HCT116 (cell line): ENCODE results near the gene BAX. TPM values are rescaled to one million over a fixed set of nuclear protein-coding genes. Genes with fewer than 3 reads are reported as not detected.

Experiments used
- ATAC-seq: fragments of 200-7000 bp; cut with Tn5 transposase; 2 replicates; pipeline ENCODE4 v1.9.1; 2020; ENCODE audit warnings: mild to moderate bottlenecking, moderate library complexity
- BruUV-seq: library from RNA; stranded (reverse); fragments of 400-500 nt; replicated peaks from 2 replicates; lab custom pipeline; 2021; lab: Mats Ljungman, UMichigan
- CTCF ChIA-PET: fragments of 300-600 bp; sonication (Branson Sonifier 250); formaldehyde crosslinking; loops from one replicate; lab custom pipeline; 2021; ENCODE audit warnings: antibody characterized with exemption; lab: Charles Lee
- POLR2A ChIA-PET: fragments of 300-600, 350-600 bp; sonication (Branson Sonifier 250); formaldehyde crosslinking; loops from one replicate; lab custom pipeline; 2021; ENCODE audit warnings: antibody characterized with exemption; lab: Charles Lee
- RAD21 ChIA-PET, 2 experiments: fragments of 300-600 bp; sonication (Branson Sonifier 250); formaldehyde crosslinking; loops; one replicate each; lab custom pipeline; 2023; ENCODE audit warnings: low total read pairs in 2 of 2; ENCODE audit not compliant: uncharacterized antibody in 2 of 2, unreplicated experiment in 2 of 2, low non-redundant PET in 1 of 2; lab: Charles Lee
- DNase-seq: peaks from one replicate; pipeline ENCODE4 v3.0.0-alpha.2; 2010; ENCODE audit warnings: low read depth, low spot score
- H2AFZ ChIP-seq: fragments of 200-600 bp; shearing (Covaris generic), sonication (generic); 2 replicates; pipeline ENCODE4 v1.6.1; 2017; ENCODE audit warnings: low read depth, mixed run types, mixed read lengths, antibody characterized with exemption, low read length; ENCODE audit not compliant: poor library complexity, severe bottlenecking
- H3K27ac ChIP-seq: 2 replicates; pipeline ENCODE4 v1.5.1; 2012; ENCODE audit warnings: low read depth, low read length
- H3K27me3 ChIP-seq: fragments of 200-600 bp; sonication (generic); 2 replicates; pipeline ENCODE4 v1.6.1; 2016; ENCODE audit warnings: mixed run types, low read length, mixed read lengths; ENCODE audit not compliant: insufficient read depth
- H3K36me3 ChIP-seq, 2 experiments: fragments of 200-500 bp in 1 of 2; fragments of 200-600 bp in 1 of 2; sonication (Bioruptor generic) in 1 of 2; sonication (generic) in 1 of 2; 2 replicates each; pipeline versions ENCODE4 v1.5.1 to v1.6.1; 2014 to 2016; ENCODE audit warnings: low read length in 2 of 2, inconsistent platforms in 1 of 2, mixed read lengths in 1 of 2, mixed run types in 1 of 2; ENCODE audit not compliant: insufficient read depth in 2 of 2, control insufficient read depth in 1 of 2
- H3K4me1 ChIP-seq, 2 experiments: fragments of 200-600 bp in 1 of 2; sonication (generic) in 1 of 2; 2 replicates each; pipeline versions ENCODE4 v1.5.1 to v1.6.1; 2012 to 2017; ENCODE audit warnings: low read length in 2 of 2, inconsistent platforms in 1 of 2, mild to moderate bottlenecking in 1 of 2, mixed read lengths in 1 of 2, mixed run types in 1 of 2, moderate library complexity in 1 of 2; ENCODE audit not compliant: insufficient read depth in 2 of 2, control insufficient read depth in 1 of 2
- H3K4me2 ChIP-seq: fragments of 200-600 bp; sonication (generic); 2 replicates; pipeline ENCODE4 v1.6.1; 2017; ENCODE audit warnings: mixed run types, low read length, mixed read lengths
- H3K4me3 ChIP-seq, 2 experiments: fragments of 200-600 bp in 1 of 2; sonication (generic) in 1 of 2; replicated peaks in 1 of 2; 2 replicates each; pipeline ENCODE4 v1.5.1; 2011 to 2016; ENCODE audit warnings: low read length in 2 of 2, control low read depth in 1 of 2, low read depth in 1 of 2, mild to moderate bottlenecking in 1 of 2, mixed read lengths in 1 of 2, mixed run types in 1 of 2
- H3K79me2 ChIP-seq: fragments of 200-600 bp; sonication (generic); 2 replicates; pipeline ENCODE4 v1.6.1; 2017; ENCODE audit warnings: mild to moderate bottlenecking, mixed run types, low read length, moderate library complexity, mixed read lengths; ENCODE audit not compliant: insufficient read depth
- H3K9ac ChIP-seq: fragments of 200-600 bp; sonication (generic); 2 replicates; pipeline ENCODE4 v1.6.1; 2016; ENCODE audit warnings: low read length, mixed read lengths
- H3K9me2 ChIP-seq: fragments of 200-600 bp; sonication (generic), shearing (Covaris generic); 2 replicates; pipeline ENCODE4 v1.6.1; 2017; ENCODE audit warnings: mixed run types, mild to moderate bottlenecking, moderate library complexity; ENCODE audit not compliant: insufficient read depth
- H3K9me3 ChIP-seq, 2 experiments: fragments of 200-500 bp in 1 of 2; fragments of 200-600 bp in 1 of 2; sonication (Bioruptor generic) in 1 of 2; sonication (generic) in 1 of 2; 2 replicates each; pipeline ENCODE4 v1.6.1; 2014 to 2017; ENCODE audit warnings: low read length in 2 of 2, mixed read lengths in 2 of 2, inconsistent platforms in 1 of 2, low read depth in 1 of 2, mild to moderate bottlenecking in 1 of 2, mixed run types in 1 of 2, moderate library complexity in 1 of 2; ENCODE audit not compliant: control insufficient read depth in 1 of 2, insufficient read depth in 1 of 2
- H4K20me1 ChIP-seq: fragments of 200-600 bp; sonication (generic), shearing (Covaris generic); 2 replicates; pipeline ENCODE4 v1.6.1; 2017; ENCODE audit warnings: mixed run types, mild to moderate bottlenecking, moderate library complexity; ENCODE audit not compliant: insufficient read depth
- CTCF ChIP-seq, 3 experiments: fragments of 200-600 bp in 1 of 3; sonication (generic) in 1 of 3; IDR thresholded peaks in 2 of 3; conservative IDR thresholded peaks in 1 of 3; 2 replicates each; pipeline ENCODE4 v1.5.1; 2012 to 2017; ENCODE audit warnings: low read depth in 2 of 3, low read length in 2 of 3, antibody characterized with exemption in 1 of 3, borderline replicate concordance in 1 of 3, control low read depth in 1 of 3, mild to moderate bottlenecking in 1 of 3, mixed read lengths in 1 of 3, mixed run types in 1 of 3, moderate library complexity in 1 of 3; ENCODE audit not compliant: insufficient read depth in 1 of 3
- MAX ChIP-seq: IDR thresholded peaks from 2 replicates; pipeline ENCODE4 v1.6.1; 2012
- SRF ChIP-seq: IDR thresholded peaks from 2 replicates; pipeline ENCODE4 v1.6.1; 2012; ENCODE audit warnings: low read depth
- ZFX ChIP-seq: fragments of 450-650 bp; IDR thresholded peaks from 2 replicates; pipeline ENCODE4 v1.6.1; 2017
- ZNF274 ChIP-seq: fragments of 200-500 bp; sonication (Bioruptor generic); IDR thresholded peaks from 2 replicates; pipeline ENCODE4 v1.6.1; 2014; ENCODE audit warnings: mild to moderate bottlenecking, low read depth, low read length, inconsistent platforms
- intact Hi-C: fragments of 100-400 bp; cut with micrococcal nuclease; formaldehyde crosslinking; loops from 2 replicates; pipeline ENCODE4 v1.10.0; 2022
- total RNA-seq: library from RNA; stranded (reverse); gene quantifications from one replicate; pipeline ENCODE4 v1.2.1, GENCODE V29; 2021; ENCODE audit not compliant: unreplicated experiment

BAX gene
- total RNA-seq, 1 experiment from 2014 or later = 96.4 TPM

DNA sequence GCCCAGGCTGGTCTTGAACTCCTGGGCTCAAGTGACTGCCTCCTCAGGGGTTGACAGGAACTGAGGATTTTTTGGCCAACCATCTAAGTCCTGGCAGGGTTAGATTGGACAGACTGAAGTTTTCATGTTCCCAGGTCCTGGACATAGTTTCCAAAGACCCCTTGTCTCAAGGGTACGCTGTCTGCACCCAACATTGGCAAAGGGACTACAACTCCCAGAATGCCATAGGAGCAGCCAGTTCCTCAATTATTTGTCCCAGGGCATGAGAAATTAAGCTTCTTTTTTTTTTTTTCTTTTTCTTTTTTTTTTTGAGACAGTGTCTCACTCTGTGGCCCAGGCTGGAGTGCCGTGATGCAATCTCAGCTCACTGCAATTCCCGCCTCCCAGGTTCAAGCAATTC is 31.5 kb downstream of the BAX start:
- Histone ChIP-seq H2AFZ (no peak overlapping the region), H4K20me1 (no peaks in the 10 kb centered on the region), H3K9me3 (no peaks in the 10 kb centered on the region), H3K79me2 (peaks cover 9% of the 10 kb centered on the region), H3K27me3 (no peaks in the 10 kb centered on the region), H3K27ac (no peak overlapping the region), H3K36me3 (peaks cover 17 to 31% of the 10 kb centered on the region in 2 experiments; a peak in 3 of 4 replicates), H3K4me3 (no peak overlapping the region), H3K9ac (no peak overlapping the region), H3K4me2 (no peak overlapping the region), H3K9me2 (no peaks in the 10 kb centered on the region), H3K4me1 (peaks cover 0 to 3% of the 10 kb centered on the region in 2 experiments; a peak in 1 of 4 replicates)
- intact Hi-C loops = no loop called here
- RAD21 ChIA-PET = no interaction called here
- no peak for ATAC-seq
- TF ChIP-seq SRF = no peak
- no peak for TF ChIP-seq ZNF274
- CTCF ChIA-PET = interaction anchor here (0.6 to 1.3 kb wide), 2 partner anchors 16 to 1456 kb away, joined by 3 to 7 read pairs; no protein-coding TSS in a partner anchor
- no TSS peak for BruUV-seq
- POLR2A ChIA-PET = no interaction called here
- no peak for DNase-seq

GRCh38 chr19:48987323-48987722 is 32.6 kb downstream of the BAX start:
- Histone ChIP-seq H3K9me2 (no peaks in the 10 kb centered on the region), H3K4me2 (no peak overlapping the region), H3K9me3 (no peaks in the 10 kb centered on the region), H4K20me1 (no peaks in the 10 kb centered on the region), H2AFZ (no peak overlapping the region), H3K4me1 (peaks cover 6 to 11% of the 10 kb centered on the region in 2 experiments; a peak in 3 of 4 replicates), H3K27me3 (no peaks in the 10 kb centered on the region), H3K36me3 (peaks cover 14 to 23% of the 10 kb centered on the region in 2 experiments; a peak in 2 of 4 replicates), H3K79me2 (peaks cover 19% of the 10 kb centered on the region), H3K9ac (no peak overlapping the region), H3K27ac (no peak overlapping the region), H3K4me3 (no peak overlapping the region)
- no peak for TF ChIP-seq MAX
- TF ChIP-seq CTCF (IDR thresholded peaks at IDR 0.05 in 2 of 3, conservative IDR thresholded peaks at IDR 0.05 in 1 of 3; ENCODE audit: borderline replicate concordance in 1 of 3, insufficient read depth in 1 of 3, low read depth in 2 of 3, low read length in 2 of 3) = peak in 1 of 3 experiments; percentile 19; a peak in 1 of 6 replicates
- TF ChIP-seq ZFX = no peak
- no TSS peak for BruUV-seq
- POLR2A ChIA-PET = no interaction called here
- CTCF ChIA-PET = interaction anchor here (1.3 to 1.6 kb wide), 2 partner anchors 10 to 17 kb away, joined by 3 to 7 read pairs; no protein-coding TSS in a partner anchor
- ATAC-seq (peak; percentile 46), DNase-seq (no peak)
- RAD21 ChIA-PET = no interaction called here
- intact Hi-C loops = no loop called here
